GM23338 (cell line): ENCODE measurements around the gene ATP4A. TPM values are rescaled to one million over a fixed set of nuclear protein-coding genes. Genes with fewer than 3 reads are reported as not detected.

Source experiments
- ATAC-seq: fragments of 200-7000 bp; cut with Tn5 transposase; 3 replicates; pipeline ENCODE4 v1.9.1; 2020
- DNase-seq: peaks from one replicate; pipeline ENCODE4 v3.0.0-alpha.2; 2015; ENCODE audit warnings: low spot score
- H2AFZ ChIP-seq: fragments of 200-600 bp; sonication (generic); 2 replicates; pipeline ENCODE4 v1.8.0; 2016; ENCODE audit warnings: antibody characterized with exemption, mild to moderate bottlenecking, moderate library complexity
- H3F3A ChIP-seq: fragments of 200-600 bp; sonication (generic); replicated peaks from 2 replicates; pipeline ENCODE4 v1.8.0; 2017; ENCODE audit warnings: antibody characterized with exemption, mixed run types, low read depth
- H3K27ac ChIP-seq: fragments of 200-600 bp; sonication (generic); 2 replicates; pipeline ENCODE4 v1.6.1; 2016; ENCODE audit warnings: low read depth
- H3K27me3 ChIP-seq: fragments of 200-600 bp; sonication (generic); 2 replicates; pipeline ENCODE4 v1.8.0; 2016; ENCODE audit warnings: mild to moderate bottlenecking, mixed run types, moderate library complexity; ENCODE audit not compliant: insufficient read depth
- H3K36me3 ChIP-seq: fragments of 200-600 bp; sonication (generic); 2 replicates; pipeline ENCODE4 v1.8.0; 2016; ENCODE audit warnings: mild to moderate bottlenecking; ENCODE audit not compliant: insufficient read depth
- H3K4me1 ChIP-seq: fragments of 200-600 bp; sonication (generic); 2 replicates; pipeline ENCODE4 v1.8.0; 2016; ENCODE audit warnings: mild to moderate bottlenecking, moderate library complexity; ENCODE audit not compliant: insufficient read depth
- H3K4me2 ChIP-seq: fragments of 200-600 bp; sonication (generic); 2 replicates; pipeline ENCODE4 v1.7.1; 2017; ENCODE audit warnings: mixed run types
- H3K4me3 ChIP-seq: fragments of 200-600 bp; sonication (generic); 2 replicates; pipeline ENCODE4 v1.6.1; 2016; ENCODE audit warnings: mixed run types
- H3K79me2 ChIP-seq: fragments of 200-600 bp; sonication (generic); replicated peaks from 2 replicates; pipeline ENCODE4 v1.8.0; 2017; ENCODE audit warnings: mild to moderate bottlenecking; ENCODE audit not compliant: insufficient read depth
- H3K9me2 ChIP-seq: fragments of 200-600 bp; sonication (generic); 2 replicates; pipeline ENCODE4 v1.8.0; 2017; ENCODE audit not compliant: insufficient read depth
- H4K20me1 ChIP-seq: fragments of 200-600 bp; sonication (generic); replicated peaks from 2 replicates; pipeline ENCODE4 v1.8.0; 2017; ENCODE audit warnings: mild to moderate bottlenecking; ENCODE audit not compliant: insufficient read depth
- H3K27ac Mint-ChIP-seq: 2 replicates; pipeline ENCODE4 v1.8.0; 2020; ENCODE audit warnings: inconsistent platforms, mild to moderate bottlenecking, moderate library complexity, mixed read lengths
- H3K27me3 Mint-ChIP-seq: 3 replicates; pipeline ENCODE4 v1.8.0; 2022; ENCODE audit warnings: low read depth, mild to moderate bottlenecking, moderate library complexity, mixed read lengths, inconsistent platforms; ENCODE audit not compliant: insufficient read depth, poor library complexity
- H3K36me3 Mint-ChIP-seq: 3 replicates; pipeline ENCODE4 v1.8.0; 2021; ENCODE audit warnings: low read depth, mild to moderate bottlenecking, inconsistent platforms, moderate library complexity, mixed read lengths
- H3K4me1 Mint-ChIP-seq: 3 replicates; pipeline ENCODE4 v1.8.0; 2020; ENCODE audit warnings: mild to moderate bottlenecking, inconsistent platforms, mixed read lengths
- H3K4me3 Mint-ChIP-seq: 3 replicates; pipeline ENCODE4 v1.8.0; 2021; ENCODE audit warnings: moderate library complexity, mild to moderate bottlenecking, inconsistent platforms, mixed read lengths
- H3K9me3 Mint-ChIP-seq: 3 replicates; pipeline ENCODE4 v1.8.0; 2020; ENCODE audit warnings: moderate library complexity, mild to moderate bottlenecking, inconsistent platforms, mixed read lengths
- EZH2 ChIP-seq: fragments of 200-600 bp; sonication (generic); IDR thresholded peaks from one replicate; pipeline ENCODE4 v1.8.0; 2017; ENCODE audit warnings: antibody characterized with exemption, mild to moderate bottlenecking, low read depth; ENCODE audit not compliant: unreplicated experiment
- JUNB ChIP-seq: IDR thresholded peaks from one replicate; pipeline ENCODE4 v1.6.1; 2016; ENCODE audit warnings: antibody characterized with exemption; ENCODE audit not compliant: unreplicated experiment
- NANOG ChIP-seq: IDR thresholded peaks from 2 replicates; pipeline ENCODE4 v1.6.1; 2016; ENCODE audit warnings: antibody characterized with exemption, borderline replicate concordance
- POLR2AphosphoS5 ChIP-seq: IDR thresholded peaks from 2 replicates; pipeline ENCODE4 v1.6.1; 2016; ENCODE audit warnings: antibody characterized with exemption, low read depth
- ZNF331 ChIP-seq: fragments of 250-450 bp; sonication (Bioruptor Pico); IDR thresholded peaks from 2 replicates; pipeline ENCODE4 v1.5.0; 2020; ENCODE audit warnings: low read depth, mild to moderate bottlenecking, moderate library complexity
- polyA plus RNA-seq: library from polyadenylated mRNA; unstranded; fragments of >200 nt; fragmentation: Nextera tagmentation; extraction: Ambion mirVana; gene quantifications from 2 replicates; pipeline ENCODE4 v1.2.1, GENCODE V29; 2016
- total RNA-seq: library from RNA; depleted of rRNA; stranded (reverse); fragments of >200 nt; shearing (Covaris generic); gene quantifications from 2 replicates; pipeline ENCODE4 v1.2.3, GENCODE V29; 2014
- TF ChIP-seq, protein P1 (sequence below), 2 experiments: fragments of 200-600 bp in 1 of 2; sonication (generic) in 1 of 2; conservative IDR thresholded peaks; 2 replicates each; pipeline versions ENCODE4 v1.5.1 to v1.6.1; 2016 to 2017; ENCODE audit warnings: antibody characterized with exemption in 2 of 2, low read depth in 2 of 2, mild to moderate bottlenecking in 2 of 2, moderate library complexity in 1 of 2
- TF ChIP-seq, protein P2 (sequence below): IDR thresholded peaks from one replicate; pipeline ENCODE4 v1.6.1; 2018; ENCODE audit warnings: antibody characterized with exemption; ENCODE audit not compliant: unreplicated experiment

The ATP4A gene
- total and polyA plus RNA-seq, 2 experiments from 2014 or later = 0.61 to 0.63 TPM

DNA sequence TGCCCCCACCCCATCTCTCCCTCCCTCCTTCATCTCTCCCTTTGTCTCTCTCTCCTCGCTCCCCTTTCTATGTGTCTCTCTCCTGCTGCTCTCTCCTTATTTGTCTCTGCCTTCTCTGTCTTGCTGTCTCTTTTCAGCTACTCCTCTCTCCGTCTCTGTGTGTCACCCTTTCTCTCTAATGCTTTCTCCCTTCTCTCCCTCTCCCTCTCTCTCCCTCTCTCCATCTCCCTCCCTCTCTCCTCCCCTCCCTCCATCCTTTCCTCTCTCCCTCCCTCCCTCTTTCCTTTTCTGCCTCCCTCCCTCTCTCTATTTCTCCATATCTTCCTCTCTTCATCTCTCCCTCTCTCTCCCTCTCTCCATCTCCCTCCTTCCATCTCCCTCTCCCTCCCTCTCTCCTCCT lies 682 bp downstream of the ATP4A start:
- ATAC-seq = no peak
- no peaks in the 10 kb centered on the region for H4K20me1 ChIP-seq
- H3K9me2 ChIP-seq = no peaks in the 10 kb centered on the region
- no peak overlapping the region for H3K4me3 ChIP-seq
- peaks cover 10% of the 10 kb centered on the region for H3K27me3 ChIP-seq
- H3K79me2 ChIP-seq = no peaks in the 10 kb centered on the region
- peaks cover 19% of the 10 kb centered on the region for H3K27me3 Mint-ChIP-seq
- DNase-seq = peak; percentile 23
- H3K4me3 Mint-ChIP-seq = peak overlapping the region; percentile 9; the same call in 1 of the 3 replicates
- H3K27ac ChIP-seq = no peak overlapping the region
- peaks cover 4% of the 10 kb centered on the region; the same call in 2 of the 3 replicates for H3K4me1 Mint-ChIP-seq
- no peak overlapping the region for H3K4me2 ChIP-seq
- no peak overlapping the region for H3K27ac Mint-ChIP-seq
- H3K9me3 Mint-ChIP-seq = no peaks in the 10 kb centered on the region; the same call in 2 of the 3 replicates
- H3K4me1 ChIP-seq = peaks cover 4% of the 10 kb centered on the region; the same call in 1 of the 2 replicates
- no peaks in the 10 kb centered on the region for H3F3A ChIP-seq
- H3K36me3 Mint-ChIP-seq = no peaks in the 10 kb centered on the region; the same call in 2 of the 3 replicates
- H2AFZ ChIP-seq = no peak overlapping the region
- TF ChIP-seq EZH2 (no peak), JUNB (no peak), ZNF331 (no peak), NANOG (no peak), POLR2AphosphoS5 (no peak)
- TF ChIP-seq, protein P1, sequence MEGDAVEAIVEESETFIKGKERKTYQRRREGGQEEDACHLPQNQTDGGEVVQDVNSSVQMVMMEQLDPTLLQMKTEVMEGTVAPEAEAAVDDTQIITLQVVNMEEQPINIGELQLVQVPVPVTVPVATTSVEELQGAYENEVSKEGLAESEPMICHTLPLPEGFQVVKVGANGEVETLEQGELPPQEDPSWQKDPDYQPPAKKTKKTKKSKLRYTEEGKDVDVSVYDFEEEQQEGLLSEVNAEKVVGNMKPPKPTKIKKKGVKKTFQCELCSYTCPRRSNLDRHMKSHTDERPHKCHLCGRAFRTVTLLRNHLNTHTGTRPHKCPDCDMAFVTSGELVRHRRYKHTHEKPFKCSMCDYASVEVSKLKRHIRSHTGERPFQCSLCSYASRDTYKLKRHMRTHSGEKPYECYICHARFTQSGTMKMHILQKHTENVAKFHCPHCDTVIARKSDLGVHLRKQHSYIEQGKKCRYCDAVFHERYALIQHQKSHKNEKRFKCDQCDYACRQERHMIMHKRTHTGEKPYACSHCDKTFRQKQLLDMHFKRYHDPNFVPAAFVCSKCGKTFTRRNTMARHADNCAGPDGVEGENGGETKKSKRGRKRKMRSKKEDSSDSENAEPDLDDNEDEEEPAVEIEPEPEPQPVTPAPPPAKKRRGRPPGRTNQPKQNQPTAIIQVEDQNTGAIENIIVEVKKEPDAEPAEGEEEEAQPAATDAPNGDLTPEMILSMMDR (conservative IDR thresholded peaks at IDR 0.05; ENCODE audit: low read depth in 2 of 2) = no peak
- TF ChIP-seq, protein P2, sequence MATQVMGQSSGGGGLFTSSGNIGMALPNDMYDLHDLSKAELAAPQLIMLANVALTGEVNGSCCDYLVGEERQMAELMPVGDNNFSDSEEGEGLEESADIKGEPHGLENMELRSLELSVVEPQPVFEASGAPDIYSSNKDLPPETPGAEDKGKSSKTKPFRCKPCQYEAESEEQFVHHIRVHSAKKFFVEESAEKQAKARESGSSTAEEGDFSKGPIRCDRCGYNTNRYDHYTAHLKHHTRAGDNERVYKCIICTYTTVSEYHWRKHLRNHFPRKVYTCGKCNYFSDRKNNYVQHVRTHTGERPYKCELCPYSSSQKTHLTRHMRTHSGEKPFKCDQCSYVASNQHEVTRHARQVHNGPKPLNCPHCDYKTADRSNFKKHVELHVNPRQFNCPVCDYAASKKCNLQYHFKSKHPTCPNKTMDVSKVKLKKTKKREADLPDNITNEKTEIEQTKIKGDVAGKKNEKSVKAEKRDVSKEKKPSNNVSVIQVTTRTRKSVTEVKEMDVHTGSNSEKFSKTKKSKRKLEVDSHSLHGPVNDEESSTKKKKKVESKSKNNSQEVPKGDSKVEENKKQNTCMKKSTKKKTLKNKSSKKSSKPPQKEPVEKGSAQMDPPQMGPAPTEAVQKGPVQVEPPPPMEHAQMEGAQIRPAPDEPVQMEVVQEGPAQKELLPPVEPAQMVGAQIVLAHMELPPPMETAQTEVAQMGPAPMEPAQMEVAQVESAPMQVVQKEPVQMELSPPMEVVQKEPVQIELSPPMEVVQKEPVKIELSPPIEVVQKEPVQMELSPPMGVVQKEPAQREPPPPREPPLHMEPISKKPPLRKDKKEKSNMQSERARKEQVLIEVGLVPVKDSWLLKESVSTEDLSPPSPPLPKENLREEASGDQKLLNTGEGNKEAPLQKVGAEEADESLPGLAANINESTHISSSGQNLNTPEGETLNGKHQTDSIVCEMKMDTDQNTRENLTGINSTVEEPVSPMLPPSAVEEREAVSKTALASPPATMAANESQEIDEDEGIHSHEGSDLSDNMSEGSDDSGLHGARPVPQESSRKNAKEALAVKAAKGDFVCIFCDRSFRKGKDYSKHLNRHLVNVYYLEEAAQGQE = no peak
- H3K36me3 ChIP-seq = no peaks in the 10 kb centered on the region

DNA sequence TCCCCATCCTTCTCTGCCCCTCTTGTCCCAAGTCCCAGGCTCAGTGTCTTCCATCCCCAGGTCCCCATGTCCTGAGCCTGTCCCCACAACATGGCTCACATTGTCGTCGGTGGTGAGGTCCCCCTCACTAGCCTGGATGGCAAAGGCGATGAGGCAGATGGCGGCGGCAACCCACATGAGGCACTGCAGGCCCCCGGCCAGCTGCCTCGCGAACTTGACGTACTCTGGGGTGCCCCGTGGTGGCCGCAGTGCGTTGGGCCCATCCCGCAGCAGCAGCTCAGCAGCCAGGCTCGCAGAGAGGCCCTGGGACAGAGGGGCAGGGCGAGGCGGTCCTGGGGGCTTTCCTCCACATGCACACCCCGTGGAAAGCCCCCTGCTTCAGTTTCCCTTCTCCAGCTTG lies 1.1 kb downstream of the ATP4A start:
- H3K27me3 ChIP-seq = peaks cover 10% of the 10 kb centered on the region
- ATAC-seq (no peak), DNase-seq (no peak)
- H3K4me3 ChIP-seq = no peak overlapping the region
- H3K4me3 Mint-ChIP-seq = no peak overlapping the region
- no peaks in the 10 kb centered on the region; the same call in 2 of the 3 replicates for H3K36me3 Mint-ChIP-seq
- no peak overlapping the region for H3K27ac ChIP-seq
- no peaks in the 10 kb centered on the region for H3K9me2 ChIP-seq
- H3K4me1 Mint-ChIP-seq = peaks cover 5% of the 10 kb centered on the region
- H3K36me3 ChIP-seq = no peaks in the 10 kb centered on the region
- H2AFZ ChIP-seq = no peak overlapping the region
- H3K4me1 ChIP-seq = peaks cover 4% of the 10 kb centered on the region; the same call in 1 of the 2 replicates
- no peaks in the 10 kb centered on the region for H3F3A ChIP-seq
- H3K9me3 Mint-ChIP-seq = no peaks in the 10 kb centered on the region; the same call in 1 of the 3 replicates
- no peaks in the 10 kb centered on the region for H3K79me2 ChIP-seq
- no peaks in the 10 kb centered on the region for H4K20me1 ChIP-seq
- no peak overlapping the region for H3K4me2 ChIP-seq
- H3K27me3 Mint-ChIP-seq = peaks cover 20% of the 10 kb centered on the region
- H3K27ac Mint-ChIP-seq = no peak overlapping the region
- no peak for TF ChIP-seq POLR2AphosphoS5
- TF ChIP-seq EZH2 = no peak
- TF ChIP-seq, protein P1 (conservative IDR thresholded peaks at IDR 0.05; ENCODE audit: low read depth in 2 of 2) = 0 out of 4 replicates have a peak, but pooled peaks of 1 of the 2 experiments have one; percentile 13
